ENCODE results near the gene HOXC9.

Gene HOXC9

GRCh38 chr12:53978477-53979356, 21.2 kb upstream of the HOXC9 start:
- Mint-ChIP-seq H3K4me1 (peaks cover 39% of the 10 kb centered on the region), H3K4me3 (no peak overlapping the region), H3K27ac (no peak overlapping the region), H3K9me3 (no peaks in the 10 kb centered on the region), H3K27me3 (peaks cover 98% of the 10 kb centered on the region)
- no peak for DNase-seq
- ATAC-seq, result no peak

GRCh38 chr12:53980104-53980801, 19.7 kb upstream of the HOXC9 start:
- Mint-ChIP-seq H3K27me3 (peaks cover 100% of the 10 kb centered on the region), H3K27ac (no peak overlapping the region), H3K4me1 (peaks cover 35% of the 10 kb centered on the region), H3K9me3 (no peaks in the 10 kb centered on the region), H3K4me3 (no peak overlapping the region)
- ATAC-seq (no peak), DNase-seq (no peak)

- DNase-seq (no peak), ATAC-seq (no peak)
- Mint-ChIP-seq H3K4me3 (no peak overlapping the region), H3K9me3 (no peaks in the 10 kb centered on the region), H3K27ac (no peak overlapping the region), H3K27me3 (peaks cover 100% of the 10 kb centered on the region), H3K4me1 (peaks cover 35% of the 10 kb centered on the region)
Observed at GRCh38 chr12:53980802-53981496, 19.0 kb upstream of the HOXC9 start.

GRCh38 chr12:53981634-53982565, 18.1 kb upstream of the HOXC9 start:
- no peak overlapping the region for H3K27ac Mint-ChIP-seq
- peaks cover 100% of the 10 kb centered on the region for H3K27me3 Mint-ChIP-seq
- no peak for ATAC-seq
- peaks cover 43% of the 10 kb centered on the region for H3K4me1 Mint-ChIP-seq
- H3K4me3 Mint-ChIP-seq, result no peak overlapping the region
- DNase-seq, result no peak
- H3K9me3 Mint-ChIP-seq, result no peaks in the 10 kb centered on the region

- ATAC-seq, result no peak
- peak overlapping the region in 1 of 2 donors; percentile 29 for H3K27ac Mint-ChIP-seq
- no peak overlapping the region for H3K4me3 Mint-ChIP-seq
- no peaks in the 10 kb centered on the region for H3K9me3 Mint-ChIP-seq
- no peak for DNase-seq
- H3K4me1 Mint-ChIP-seq, result peaks cover 46% of the 10 kb centered on the region
- peaks cover 100% of the 10 kb centered on the region for H3K27me3 Mint-ChIP-seq
Observed at GRCh38 chr12:53982648-53983567, 17.1 kb upstream of the HOXC9 start.

- peaks cover 100% of the 10 kb centered on the region for H3K27me3 Mint-ChIP-seq
- no peaks in the 10 kb centered on the region for H3K9me3 Mint-ChIP-seq
- no peak overlapping the region for H3K4me3 Mint-ChIP-seq
- peaks cover 52% of the 10 kb centered on the region for H3K4me1 Mint-ChIP-seq
- no peak for DNase-seq
- H3K27ac Mint-ChIP-seq, result peak overlapping the region in 1 of 2 donors; percentile 29
- no peak for ATAC-seq
Observed at GRCh38 chr12:53983568-53983949, 16.4 kb upstream of the HOXC9 start.

GRCh38 chr12:53983950-53984572, 15.9 kb upstream of the HOXC9 start:
- H3K9me3 Mint-ChIP-seq, result no peaks in the 10 kb centered on the region
- peak overlapping the region in 1 of 2 donors; percentile 29 for H3K27ac Mint-ChIP-seq
- H3K4me3 Mint-ChIP-seq, result no peak overlapping the region
- DNase-seq (no peak), ATAC-seq (no peak)
- H3K27me3 Mint-ChIP-seq, result peaks cover 100% of the 10 kb centered on the region
- peaks cover 57% of the 10 kb centered on the region for H3K4me1 Mint-ChIP-seq

GRCh38 chr12:53984901-53985691, 14.9 kb upstream of the HOXC9 start, which contains the start of gene HOXC10:
TSS of gene HOXC10 (plus strand) at chr12:53985146. CDS start at chr12:53985260, 114 bp downstream.
- Mint-ChIP-seq H3K4me3 (peak within 1 kb of the TSS; percentile 67 to 79), H3K27ac (no peak within 1 kb of the TSS), H3K4me1 (peaks cover 66% of the 10 kb centered on the region), H3K27me3 (peaks cover 100% of the 10 kb centered on the region), H3K9me3 (no peaks in the 10 kb centered on the region)
- ATAC-seq, result peak; percentile 75
- DNase-seq, result peak; percentile 86 to 89

GRCh38 chr12:53985692-53985993, 14.3 kb upstream of the HOXC9 start:
- Mint-ChIP-seq H3K4me1 (peaks cover 66% of the 10 kb centered on the region), H3K27ac (no peak overlapping the region), H3K4me3 (peak overlapping the region; percentile 67 to 79), H3K9me3 (no peaks in the 10 kb centered on the region), H3K27me3 (peaks cover 100% of the 10 kb centered on the region)
- DNase-seq (no peak), ATAC-seq (no peak)

GRCh38 chr12:53985994-53986685, 13.8 kb upstream of the HOXC9 start:
- Mint-ChIP-seq H3K27ac (peak overlapping the region in 1 of 2 donors; percentile 68), H3K27me3 (peaks cover 100% of the 10 kb centered on the region), H3K4me1 (peaks cover 67% of the 10 kb centered on the region), H3K9me3 (no peaks in the 10 kb centered on the region), H3K4me3 (peak overlapping the region; percentile 67 to 79)
- peak in 1 of 2 donors; percentile 28 for DNase-seq
- ATAC-seq, result peak; percentile 52

GRCh38 chr12:53986686-53987483, 13.1 kb upstream of the HOXC9 start:
- H3K27me3 Mint-ChIP-seq, result peaks cover 100% of the 10 kb centered on the region
- ATAC-seq (no peak), DNase-seq (no peak)
- no peaks in the 10 kb centered on the region for H3K9me3 Mint-ChIP-seq
- H3K4me1 Mint-ChIP-seq, result peaks cover 71% of the 10 kb centered on the region
- H3K4me3 Mint-ChIP-seq, result no peak overlapping the region
- no peak overlapping the region for H3K27ac Mint-ChIP-seq

- no peak for DNase-seq
- no peaks in the 10 kb centered on the region for H3K9me3 Mint-ChIP-seq
- H3K27ac Mint-ChIP-seq, result no peak overlapping the region
- peaks cover 100% of the 10 kb centered on the region for H3K27me3 Mint-ChIP-seq
- H3K4me1 Mint-ChIP-seq, result peaks cover 79% of the 10 kb centered on the region
- no peak overlapping the region for H3K4me3 Mint-ChIP-seq
- no peak for ATAC-seq
Observed at GRCh38 chr12:53987787-53988230, 12.2 kb upstream of the HOXC9 start.
